Spleen (tissue), 11 donors: ENCODE measurements around the gene CLOCK. TPM values are rescaled to one million over a fixed set of nuclear protein-coding genes. Genes with fewer than 3 reads are reported as not detected.
A peak's percentile ranks its signal among the peaks of the same experiment; 100 is the strongest.

Experiments used
- DNase-seq: peaks from one replicate; pipeline ENCODE4 v3.0.0-alpha.2; 2020
- H3K27ac ChIP-seq, 8 donors: fragments of 200-600 bp; sonication (generic) in 7 of 8; 1 replicate in 4 of 8; 2 replicates in 4 of 8; pipeline versions ENCODE4 v1.5.0 to v1.8.0; 2016 to 2021; ENCODE audit warnings: inconsistent platforms in 4 of 8, mild to moderate bottlenecking in 4 of 8, moderate library complexity in 1 of 8
- H3K27me3 ChIP-seq, 7 donors: fragments of 200-600 bp; sonication (generic) in 6 of 7; replicated peaks in 1 of 7; 1 replicate in 4 of 7; 2 replicates in 3 of 7; pipeline versions ENCODE4 v1.5.0 to v1.8.0; 2016 to 2021; ENCODE audit warnings: inconsistent platforms in 3 of 7, mild to moderate bottlenecking in 1 of 7
- H3K36me3 ChIP-seq, 6 donors: fragments of 200-600 bp; sonication (generic) in 5 of 6; 1 replicate in 4 of 6; 2 replicates in 2 of 6; pipeline versions ENCODE4 v1.5.0 to v1.8.0; 2016 to 2021; ENCODE audit warnings: inconsistent platforms in 2 of 6
- H3K4me1 ChIP-seq, 6 donors: fragments of 200-600 bp; sonication (generic) in 5 of 6; 1 replicate in 3 of 6; 2 replicates in 3 of 6; pipeline versions ENCODE4 v1.5.0 to v1.8.0; 2016 to 2021; ENCODE audit warnings: inconsistent platforms in 3 of 6
- H3K4me3 ChIP-seq, 8 donors: fragments of 200-600 bp; sonication (generic) in 7 of 8; 1 replicate in 4 of 8; 2 replicates in 4 of 8; pipeline versions ENCODE4 v1.5.0 to v1.8.0; 2016 to 2021; ENCODE audit warnings: inconsistent platforms in 4 of 8, mild to moderate bottlenecking in 4 of 8, moderate library complexity in 2 of 8
- H3K9me3 ChIP-seq, 8 donors: fragments of 200-600 bp; sonication (generic) in 7 of 8; 1 replicate in 4 of 8; 2 replicates in 4 of 8; pipeline versions ENCODE4 v1.5.0 to v1.8.0; 2016 to 2021; ENCODE audit warnings: inconsistent platforms in 4 of 8
- POLR2A ChIP-seq, 3 donors: fragments of 450-650 bp; IDR thresholded peaks; one replicate each; pipeline ENCODE4 v1.5.1; 2017; ENCODE audit warnings: antibody characterized with exemption in 3 of 3, mild to moderate bottlenecking in 1 of 3
- POLR2AphosphoS5 ChIP-seq, 3 donors: sonication (generic); formaldehyde crosslinking; IDR thresholded peaks; one replicate each; pipeline ENCODE4 v1.5.1; 2017; ENCODE audit warnings: antibody characterized with exemption in 3 of 3
- WGBS, 5 donors: extraction: QIAGEN DNeasy Blood & Tissue Kit in 3 of 5; methylation state at CpG; one replicate each; pipeline versions ENCODE4 v1.1.5 to v1.1.7; 2013 to 2018; 5-methylcytosine and 5-hydroxymethylcytosine counted together
- intact Hi-C: fragments of 100-400 bp; cut with DNase I; formaldehyde crosslinking; loops from one replicate; pipeline ENCODE4 v1.15.0; 2023; ENCODE audit warnings: low total_unique reads
- polyA plus RNA-seq, 3 donors: library from polyadenylated mRNA; stranded (reverse); fragments of 200-250 nt; gene quantifications; one replicate each; pipeline ENCODE4 v1.2.1, GENCODE V29; 2013
- total RNA-seq, 7 donors: library from RNA; depleted of rRNA in 3 of 7; stranded (reverse); fragments of >200 nt in 3 of 7; fragmentation: NEBNext Ultra II Directional in 4 of 7; extraction: Animal tissue kit (Norgen Biotek cat#: 25700) in 4 of 7; gene quantifications; one replicate each; pipeline versions ENCODE4 v1.1.0 to v1.2.1, GENCODE V29; 2016 to 2021
- TF ChIP-seq, protein P1 (sequence below), 11 experiments: fragments of 200-600 bp in 7 of 11; fragments of 450-650 bp in 4 of 11; sonication (generic) in 4 of 11; IDR thresholded peaks in 8 of 11; conservative IDR thresholded peaks in 3 of 11; 1 replicate in 7 of 11; 2 replicates in 4 of 11; pipeline versions ENCODE4 v1.4.0 to v1.8.0; 2016 to 2021; ENCODE audit warnings: antibody characterized with exemption in 11 of 11, inconsistent platforms in 4 of 11, mild to moderate bottlenecking in 1 of 11
- donor health status: healthy with polysubstance abuse.
- donor health status: DM: no; HTN: no; CAD: no; lungs with moderate emphysema.
- donor health status: DM: no; HTN: no; CAD: no.
- donor health status: Bipolar disorder and iron deficiency.
- donor health status: healthy.
- donor health status: DM: no; HTN: no; CAD: no.
- donor health status: DM: yes; HTN: yes; CAD: no.

Gene CLOCK
- total and polyA plus RNA-seq, 10 donors = 1.9 to 29.4 (median 18.1) TPM

DNA sequence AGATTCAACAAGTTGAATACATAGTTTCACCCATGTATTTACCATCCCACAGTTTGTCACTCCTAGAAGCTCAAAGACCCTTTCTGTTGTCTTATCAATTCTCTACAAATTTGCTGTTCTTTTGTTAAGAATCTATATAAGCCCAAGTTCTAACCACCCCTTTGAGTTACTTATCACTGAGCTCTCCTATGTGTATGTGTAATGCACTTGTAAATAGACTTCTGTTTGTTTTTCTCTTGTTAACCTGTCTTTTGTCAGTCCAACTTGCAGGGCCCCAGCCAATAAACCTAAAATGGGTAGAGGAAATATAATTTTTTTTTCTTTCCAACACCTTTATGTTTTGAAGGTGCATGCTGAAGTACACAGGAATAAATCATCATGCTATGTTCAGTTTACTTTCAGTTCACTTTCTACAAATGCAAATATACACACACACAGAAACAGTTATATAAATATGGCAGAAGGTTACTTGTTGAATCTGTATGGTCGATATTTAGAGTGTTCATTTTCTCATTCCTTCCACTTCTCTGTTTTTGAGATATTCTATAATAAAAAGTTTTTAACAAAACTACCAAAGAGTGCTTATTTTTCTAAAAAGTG, 22.3 kb upstream of the CLOCK start:
- H3K9me3 ChIP-seq = peaks cover 0 to 3% (median under 1%) of the 10 kb centered on the region in 8 donors
- 69 to 90% (median 83%) methylated on average over 1 of the region's 1 CpG for WGBS, 5 donors

DNA sequence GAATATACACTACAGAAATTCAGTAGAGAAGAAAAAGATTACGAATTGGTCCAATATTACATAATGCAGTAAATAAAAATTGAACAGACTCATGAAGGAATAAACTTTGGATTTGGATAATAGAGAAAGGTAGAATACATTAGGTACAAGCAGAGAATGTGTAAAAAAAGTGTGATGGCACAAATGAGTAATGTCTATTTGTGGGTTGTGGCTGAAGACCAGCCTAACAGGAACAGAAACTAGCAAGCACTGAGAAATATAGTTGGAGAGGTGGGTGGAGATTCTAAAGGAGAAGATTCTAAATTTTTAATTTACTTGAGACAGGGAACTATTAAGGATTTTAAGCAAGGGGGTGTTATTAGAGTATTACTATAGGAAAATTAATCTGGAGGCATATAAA, 15.2 kb upstream of the CLOCK start:
- 82 to 96% (median 94%) methylated on average over 1 of the region's 1 CpG for WGBS, 5 donors
- no peaks in the 10 kb centered on the region for H3K36me3 ChIP-seq
- no peak for DNase-seq
- no peaks in the 10 kb centered on the region for H3K9me3 ChIP-seq
- intact Hi-C loops = no loop called here
- H3K27me3 ChIP-seq = no peaks in the 10 kb centered on the region
- no peak overlapping the region for H3K27ac ChIP-seq
- no peak for TF ChIP-seq POLR2A (IDR thresholded peaks at IDR 0.05)
- TF ChIP-seq POLR2AphosphoS5 (IDR thresholded peaks at IDR 0.05) = no peak
- TF ChIP-seq, protein P1, sequence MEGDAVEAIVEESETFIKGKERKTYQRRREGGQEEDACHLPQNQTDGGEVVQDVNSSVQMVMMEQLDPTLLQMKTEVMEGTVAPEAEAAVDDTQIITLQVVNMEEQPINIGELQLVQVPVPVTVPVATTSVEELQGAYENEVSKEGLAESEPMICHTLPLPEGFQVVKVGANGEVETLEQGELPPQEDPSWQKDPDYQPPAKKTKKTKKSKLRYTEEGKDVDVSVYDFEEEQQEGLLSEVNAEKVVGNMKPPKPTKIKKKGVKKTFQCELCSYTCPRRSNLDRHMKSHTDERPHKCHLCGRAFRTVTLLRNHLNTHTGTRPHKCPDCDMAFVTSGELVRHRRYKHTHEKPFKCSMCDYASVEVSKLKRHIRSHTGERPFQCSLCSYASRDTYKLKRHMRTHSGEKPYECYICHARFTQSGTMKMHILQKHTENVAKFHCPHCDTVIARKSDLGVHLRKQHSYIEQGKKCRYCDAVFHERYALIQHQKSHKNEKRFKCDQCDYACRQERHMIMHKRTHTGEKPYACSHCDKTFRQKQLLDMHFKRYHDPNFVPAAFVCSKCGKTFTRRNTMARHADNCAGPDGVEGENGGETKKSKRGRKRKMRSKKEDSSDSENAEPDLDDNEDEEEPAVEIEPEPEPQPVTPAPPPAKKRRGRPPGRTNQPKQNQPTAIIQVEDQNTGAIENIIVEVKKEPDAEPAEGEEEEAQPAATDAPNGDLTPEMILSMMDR (IDR thresholded peaks at IDR 0.05 in 8 of 11, conservative IDR thresholded peaks at IDR 0.05 in 3 of 11) = no peak
- peaks cover 0 to 11% (median 4%) of the 10 kb centered on the region in 6 donors for H3K4me1 ChIP-seq
- no peak overlapping the region for H3K4me3 ChIP-seq

More for the DNA sequence above, 22.3 kb upstream of the CLOCK start:
- no peak for DNase-seq
- H3K27ac ChIP-seq = no peak overlapping the region
- no peaks in the 10 kb centered on the region for H3K4me1 ChIP-seq
- intact Hi-C loops = no loop called here
- no peaks in the 10 kb centered on the region for H3K27me3 ChIP-seq
- no peak overlapping the region for H3K4me3 ChIP-seq
- no peak for TF ChIP-seq POLR2AphosphoS5 (IDR thresholded peaks at IDR 0.05)
- TF ChIP-seq, protein P1 (IDR thresholded peaks at IDR 0.05 in 8 of 11, conservative IDR thresholded peaks at IDR 0.05 in 3 of 11) = no peak
- TF ChIP-seq POLR2A (IDR thresholded peaks at IDR 0.05) = no peak
- H3K36me3 ChIP-seq = no peaks in the 10 kb centered on the region

DNA sequence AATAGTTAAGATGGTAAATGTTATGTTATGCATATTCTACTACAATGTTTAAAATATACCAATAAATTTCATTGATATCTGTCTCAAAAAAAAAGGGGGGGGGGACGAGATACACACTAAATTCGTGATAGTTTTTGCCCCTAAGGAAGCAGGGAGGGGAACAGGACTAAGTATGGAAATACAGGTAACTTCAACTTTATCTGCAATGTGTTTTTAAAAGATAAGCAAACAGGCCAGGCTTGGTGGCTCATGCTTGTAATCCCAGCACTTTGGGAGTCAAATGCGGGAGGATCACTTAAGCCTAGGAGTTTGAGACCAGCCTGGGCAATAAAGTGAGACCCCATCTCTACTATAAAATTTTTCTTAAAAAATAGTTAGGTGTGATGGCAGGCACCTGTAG, 13.4 kb upstream of the CLOCK start:
- Histone ChIP-seq H3K4me1 (peaks cover 0 to 11% (median 4%) of the 10 kb centered on the region in 6 donors), H3K27me3 (peaks cover 0 to 3% (median 0%) of the 10 kb centered on the region in 7 donors), H3K36me3 (no peaks in the 10 kb centered on the region), H3K27ac (no peak overlapping the region), H3K9me3 (no peaks in the 10 kb centered on the region), H3K4me3 (no peak overlapping the region)
- intact Hi-C loops = no loop called here
- WGBS, 5 donors = 75 to 89% (median 86%) methylated on average over 3 of the region's 3 CpGs
- DNase-seq = no peak
- TF ChIP-seq POLR2A (IDR thresholded peaks at IDR 0.05) (no peak), POLR2AphosphoS5 (IDR thresholded peaks at IDR 0.05) (no peak)
- TF ChIP-seq, protein P1 (IDR thresholded peaks at IDR 0.05 in 8 of 11, conservative IDR thresholded peaks at IDR 0.05 in 3 of 11) = no peak

DNA sequence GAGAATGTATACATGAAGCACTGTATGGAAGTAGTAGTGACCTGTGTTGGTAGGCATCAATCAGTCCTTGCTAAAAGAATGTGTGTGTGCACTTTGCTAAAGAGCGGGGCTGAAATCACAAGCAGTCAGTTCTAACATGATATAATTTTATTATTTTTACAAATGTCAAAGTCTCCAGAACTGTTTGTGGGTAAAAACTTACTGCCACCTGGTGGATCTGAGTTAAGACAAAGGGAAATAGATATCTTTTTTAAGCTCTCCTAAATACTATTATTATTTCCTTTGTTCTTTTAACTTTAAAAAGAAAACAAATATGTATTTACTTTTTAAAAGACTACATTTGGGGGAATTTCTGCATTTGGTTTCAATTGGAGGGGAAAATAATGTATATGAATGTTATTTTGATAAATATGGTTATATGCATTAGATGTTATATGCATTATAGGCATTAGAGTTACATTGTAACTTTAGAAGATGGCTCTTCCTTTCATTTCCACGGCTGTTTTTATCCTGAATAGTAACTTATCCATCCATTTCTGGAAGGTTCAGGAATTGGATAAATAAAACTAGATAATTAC, 7.8 kb upstream of the CLOCK start:
- TF ChIP-seq POLR2AphosphoS5 (IDR thresholded peaks at IDR 0.05) = no peak
- TF ChIP-seq, protein P1 (IDR thresholded peaks at IDR 0.05 in 8 of 11, conservative IDR thresholded peaks at IDR 0.05 in 3 of 11) = peak in 8 of 11 experiments; percentile 5 to 51 (median 34)
- 33 to 69% (median 48%) methylated on average over 2 of the region's 2 CpGs for WGBS, 5 donors
- peaks cover 0 to 12% (median 3%) of the 10 kb centered on the region in 6 donors for H3K4me1 ChIP-seq
- peaks cover 0 to 7% (median 0%) of the 10 kb centered on the region in 7 donors for H3K27me3 ChIP-seq
- no peak overlapping the region for H3K27ac ChIP-seq
- no peak overlapping the region for H3K4me3 ChIP-seq
- intact Hi-C loops = loop anchor here (5.0 kb wide), 1 partner anchor 207 kb away; the partner anchor contains the start of gene SRD5A3
- H3K9me3 ChIP-seq = no peaks in the 10 kb centered on the region
- no peaks in the 10 kb centered on the region for H3K36me3 ChIP-seq
- DNase-seq = no peak
